IMR-90 (cell line): ENCODE measurements around the gene A3GALT2. TPM values are rescaled to one million over a fixed set of nuclear protein-coding genes. Genes with fewer than 3 reads are reported as not detected.

Experiments
- ATAC-seq: fragments of 200-7000 bp; cut with Tn5 transposase; 2 replicates; pipeline ENCODE4 v1.9.1; 2020; ENCODE audit warnings: low read depth, mild to moderate bottlenecking, moderate library complexity
- BruUV-seq: library from RNA; stranded (reverse); fragments of 400-500 nt; replicated peaks from 2 replicates; lab custom pipeline; 2021; lab: Mats Ljungman, UMichigan
- CTCF ChIA-PET: fragments of 300-600 bp; formaldehyde crosslinking; extraction: SDS; loops from one replicate; lab custom pipeline; 2021; ENCODE audit warnings: antibody characterized with exemption; lab: Yijun Ruan, JAX
- POLR2A ChIA-PET: fragments of 300-600 bp; sonication (Branson Sonifier 250); formaldehyde crosslinking; loops from one replicate; lab custom pipeline; 2022; ENCODE audit warnings: antibody characterized with exemption; ENCODE audit not compliant: unreplicated experiment; lab: Charles Lee
- DNase-seq: peaks from one replicate; pipeline ENCODE4 v3.0.0; 2013
- H2AFZ ChIP-seq: replicated peaks from 2 replicates; pipeline ENCODE3; 2013; ENCODE audit warnings: low read length, mild to moderate bottlenecking; ENCODE audit not compliant: poor library complexity
- H2AK5ac ChIP-seq: 2 replicates; pipeline ENCODE4 v1.6.1; 2013; ENCODE audit warnings: low read depth, low read length, inconsistent platforms
- H2AK9ac ChIP-seq: replicated peaks from 2 replicates; pipeline ENCODE3; 2013; ENCODE audit warnings: mild to moderate bottlenecking, low read depth, low read length, moderate library complexity; ENCODE audit not compliant: poor library complexity
- H2BK120ac ChIP-seq: 2 replicates; pipeline ENCODE4 v1.6.1; 2013; ENCODE audit warnings: low read depth, low read length, inconsistent platforms
- H2BK15ac ChIP-seq: 3 replicates; pipeline ENCODE4 v1.6.1; 2013; ENCODE audit warnings: low read depth, low read length, inconsistent platforms
- H2BK20ac ChIP-seq: 2 replicates; pipeline ENCODE4 v1.6.1; 2013; ENCODE audit warnings: low read depth, mild to moderate bottlenecking, inconsistent platforms, low read length, moderate library complexity
- H2BK5ac ChIP-seq: 2 replicates; pipeline ENCODE4 v1.6.1; 2013; ENCODE audit warnings: mild to moderate bottlenecking, low read depth, low read length, inconsistent platforms; ENCODE audit not compliant: poor library complexity, severe bottlenecking
- H3K14ac ChIP-seq: replicated peaks from 2 replicates; pipeline ENCODE4 v1.6.1; 2013; ENCODE audit warnings: low read depth, low read length, inconsistent platforms
- H3K18ac ChIP-seq: 2 replicates; pipeline ENCODE4 v1.6.1; 2013; ENCODE audit warnings: low read depth, low read length, control low read depth
- H3K23ac ChIP-seq: 2 replicates; pipeline ENCODE4 v1.6.1; 2013; ENCODE audit warnings: low read depth, low read length, inconsistent platforms
- H3K27ac ChIP-seq: 2 replicates; pipeline ENCODE4 v1.5.1; 2013; ENCODE audit warnings: mild to moderate bottlenecking, control low read depth, low read length; ENCODE audit not compliant: insufficient read depth
- H3K27me3 ChIP-seq: 2 replicates; pipeline ENCODE4 v1.6.1; 2013; ENCODE audit warnings: low read length; ENCODE audit not compliant: control insufficient read depth, insufficient read depth
- H3K36me3 ChIP-seq: 2 replicates; pipeline ENCODE4 v1.6.1; 2013; ENCODE audit warnings: low read length, mixed read lengths; ENCODE audit not compliant: control insufficient read depth, insufficient read depth
- H3K4ac ChIP-seq: 2 replicates; pipeline ENCODE4 v1.6.1; 2013; ENCODE audit warnings: low read depth, low read length, inconsistent platforms
- H3K4me1 ChIP-seq: 2 replicates; pipeline ENCODE4 v1.6.1; 2013; ENCODE audit warnings: low read length, mixed read lengths; ENCODE audit not compliant: control insufficient read depth, insufficient read depth
- H3K4me2 ChIP-seq: 2 replicates; pipeline ENCODE4 v1.6.1; 2013; ENCODE audit warnings: low read depth, mild to moderate bottlenecking, control low read depth, low read length, moderate library complexity
- H3K4me3 ChIP-seq: 2 replicates; pipeline ENCODE4 v1.5.1; 2013; ENCODE audit warnings: low read depth, mild to moderate bottlenecking, control low read depth, low read length, moderate library complexity; ENCODE audit not compliant: insufficient read depth
- H3K56ac ChIP-seq: 2 replicates; pipeline ENCODE4 v1.6.1; 2013; ENCODE audit warnings: low read length, inconsistent platforms; ENCODE audit not compliant: insufficient read depth; ENCODE audit errors: extremely low read depth
- H3K79me1 ChIP-seq, 2 experiments: 2 replicates each; pipeline ENCODE4 v1.6.1; 2013; ENCODE audit warnings: low read length in 2 of 2, inconsistent platforms in 1 of 2, low read depth in 1 of 2
- H3K9ac ChIP-seq: 2 replicates; pipeline ENCODE4 v1.6.1; 2013; ENCODE audit warnings: low read depth, low read length, control low read depth
- H3K9me1 ChIP-seq: 2 replicates; pipeline ENCODE4 v1.6.1; 2013; ENCODE audit warnings: low read length, inconsistent platforms; ENCODE audit not compliant: insufficient read depth
- H3K9me3 ChIP-seq: 2 replicates; pipeline ENCODE4 v1.6.1; 2013; ENCODE audit warnings: low read length; ENCODE audit not compliant: control insufficient read depth, insufficient read depth
- H4K20me1 ChIP-seq: 2 replicates; pipeline ENCODE4 v1.6.1; 2013; ENCODE audit warnings: low read length, inconsistent platforms; ENCODE audit not compliant: insufficient read depth
- H4K5ac ChIP-seq: 2 replicates; pipeline ENCODE4 v1.6.1; 2013; ENCODE audit warnings: mild to moderate bottlenecking, low read depth, low read length, control low read depth
- H4K8ac ChIP-seq, 2 experiments: 2 replicates each; pipeline ENCODE4 v1.6.1; 2013; ENCODE audit warnings: low read depth in 2 of 2, low read length in 2 of 2, control low read depth in 1 of 2, inconsistent platforms in 1 of 2
- H4K91ac ChIP-seq: 2 replicates; pipeline ENCODE4 v1.6.1; 2013; ENCODE audit warnings: low read depth, low read length, inconsistent platforms; ENCODE audit not compliant: insufficient read depth
- MAZ ChIP-seq: IDR thresholded peaks from 2 replicates; pipeline ENCODE4 v1.6.1; 2012; ENCODE audit warnings: low read depth, mild to moderate bottlenecking, low read length, improper control_type of control experiment, moderate library complexity, borderline replicate concordance
- WGBS, 2 experiments: methylation state at CpG; one replicate each; pipeline versions ENCODE4 v1.1.5 to v1.1.7; 2013; ENCODE audit warnings: missing lambda C conversion rate in 2 of 2; ENCODE audit not compliant: insufficient read length in 1 of 2; ENCODE audit errors: extremely low coverage in 2 of 2; 5-methylcytosine and 5-hydroxymethylcytosine counted together
- dilution Hi-C: fragments of 300-500 bp; cut with HindIII; formaldehyde crosslinking; loops from one replicate; pipeline ENCODE4 v1.14.3; 2018; ENCODE audit warnings: low sequenced_read_pairs; ENCODE audit not compliant: unreplicated experiment
- in situ Hi-C: fragments of 300-500 bp; cut with MboI; formaldehyde crosslinking; loops from 3 replicates; pipeline ENCODE4 v1.14.3; 2019; ENCODE audit warnings: low sequenced_read_pairs, inconsistent platforms, mixed read lengths
- intact Hi-C: fragments of 100-400 bp; cut with micrococcal nuclease; formaldehyde crosslinking; loops from 2 replicates; pipeline ENCODE4 v1.10.0; 2022
- polyA plus RNA-seq, 3 experiments: library from polyadenylated mRNA; depleted of rRNA; stranded (reverse); fragments of >200 nt; gene quantifications; 2 replicates each; pipeline ENCODE4 v1.2.3, GENCODE V29; 2012; ENCODE audit warnings: low replicate concordance in 1 of 3
- total RNA-seq: library from RNA; depleted of rRNA; stranded (reverse); fragments of >200 nt; gene quantifications from 2 replicates; pipeline ENCODE4 v1.2.3, GENCODE V29; 2012

The A3GALT2 gene
- total and polyA plus RNA-seq, 2 of the 4 experiments (the other 2 are of a cell fraction) = not detected

DNA sequence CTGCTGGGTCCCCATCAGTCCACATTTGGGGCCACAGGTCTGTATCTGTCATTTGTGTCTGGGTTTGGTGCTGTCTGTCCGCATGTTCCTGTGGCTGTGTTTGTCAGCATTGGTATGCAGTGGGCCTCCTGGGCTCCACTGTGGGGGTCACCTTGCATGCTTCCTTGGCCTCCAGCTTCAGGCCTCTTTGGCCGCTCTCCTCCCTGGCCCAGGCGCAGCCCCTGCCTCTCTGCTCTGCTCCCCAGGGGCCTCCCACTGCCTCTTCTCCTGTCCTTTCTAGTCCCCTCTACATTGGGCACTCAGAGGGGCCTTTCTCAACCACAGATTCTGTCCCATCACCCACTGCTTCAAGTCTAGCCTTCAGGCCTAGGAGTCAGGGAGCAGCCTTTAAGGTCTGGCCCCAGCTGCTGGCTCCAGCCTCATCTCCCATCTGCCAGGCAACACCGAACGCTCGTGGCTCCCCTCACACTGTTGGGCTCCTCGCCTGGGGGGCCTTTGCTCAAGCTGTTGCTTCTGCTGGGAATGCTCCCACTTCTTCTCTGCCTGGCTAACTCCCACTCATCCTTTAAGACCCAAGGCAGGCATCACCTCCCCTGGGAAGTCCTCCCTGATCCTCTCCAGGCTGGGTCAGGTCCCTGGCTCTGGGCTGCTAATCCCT, 50.0 kb downstream of the A3GALT2 start:
- ChIA-PET CTCF (no interaction called here), POLR2A (no interaction called here)
- no peak overlapping the region for H3K4me2 ChIP-seq
- H3K14ac ChIP-seq = no peak overlapping the region
- H3K9me1 ChIP-seq = peaks cover 25% of the 10 kb centered on the region
- no peak overlapping the region for H3K9ac ChIP-seq
- TF ChIP-seq MAZ = no peak
- H2AK5ac ChIP-seq = no peak overlapping the region
- no peak overlapping the region for H4K8ac ChIP-seq
- peaks cover 19% of the 10 kb centered on the region; the same call in 1 of the 2 replicates for H3K36me3 ChIP-seq
- H4K5ac ChIP-seq = no peak overlapping the region
- H3K23ac ChIP-seq = no peak overlapping the region
- dilution Hi-C loops (no loop called here), intact Hi-C loops (no loop called here), in situ Hi-C loops (no loop called here)
- no peak overlapping the region for H2AK9ac ChIP-seq
- no peaks in the 10 kb centered on the region for H3K27me3 ChIP-seq
- H3K4ac ChIP-seq = no peak overlapping the region
- no peak overlapping the region for H3K4me3 ChIP-seq
- no peak overlapping the region for H2BK15ac ChIP-seq
- H4K91ac ChIP-seq = no peak overlapping the region
- H2BK5ac ChIP-seq = no peak overlapping the region
- no TSS peak for BruUV-seq
- H3K79me1 ChIP-seq = peaks cover 35 to 82% of the 10 kb centered on the region in 2 experiments
- no peak overlapping the region for H2BK120ac ChIP-seq
- H3K56ac ChIP-seq = no peak overlapping the region
- H3K27ac ChIP-seq = no peak overlapping the region
- DNase-seq (no peak), ATAC-seq (no peak)
- peaks cover 2% of the 10 kb centered on the region; the same call in 1 of the 2 replicates for H3K4me1 ChIP-seq
- H2BK20ac ChIP-seq = no peak overlapping the region
- no peak overlapping the region for H3K18ac ChIP-seq
- WGBS, 2 experiments = 93% methylated on average over 6 of the region's 7 CpGs; no CpG with 5 or more reads in 1 of the 2 experiments
- H2AFZ ChIP-seq = no peak overlapping the region
- H4K20me1 ChIP-seq = peaks cover 43% of the 10 kb centered on the region; the same call in 1 of the 2 replicates
- H3K9me3 ChIP-seq = no peaks in the 10 kb centered on the region
